Glutamatergic neuron (in vitro differentiated cells): Measurements from ENCODE around the gene ABCA2. TPM values are rescaled to one million over a fixed set of nuclear protein-coding genes. Genes with fewer than 3 reads are reported as not detected.

Experiments used
- DNase-seq: peaks from one replicate; pipeline ENCODE4 v3.0.0; 2022
- H3K27ac Mint-ChIP-seq: one replicate; pipeline ENCODE4 v1.8.0; 2020; ENCODE audit warnings: mild to moderate bottlenecking, mixed read lengths, inconsistent platforms; ENCODE audit not compliant: unreplicated experiment
- H3K27me3 Mint-ChIP-seq: one replicate; pipeline ENCODE4 v1.8.0; 2020; ENCODE audit warnings: mild to moderate bottlenecking, moderate library complexity, mixed read lengths, inconsistent platforms; ENCODE audit not compliant: unreplicated experiment
- H3K36me3 Mint-ChIP-seq: one replicate; pipeline ENCODE4 v1.8.0; 2020; ENCODE audit warnings: mild to moderate bottlenecking, mixed read lengths, inconsistent platforms; ENCODE audit not compliant: unreplicated experiment
- H3K4me1 Mint-ChIP-seq: one replicate; pipeline ENCODE4 v1.8.0; 2020; ENCODE audit warnings: mild to moderate bottlenecking, low read depth, mixed read lengths, inconsistent platforms; ENCODE audit not compliant: unreplicated experiment
- H3K4me3 Mint-ChIP-seq: one replicate; pipeline ENCODE4 v1.8.0; 2020; ENCODE audit warnings: mild to moderate bottlenecking, mixed read lengths, inconsistent platforms; ENCODE audit not compliant: unreplicated experiment
- H3K9me3 Mint-ChIP-seq: one replicate; pipeline ENCODE4 v1.8.0; 2020; ENCODE audit warnings: mild to moderate bottlenecking, moderate library complexity, mixed read lengths, inconsistent platforms; ENCODE audit not compliant: unreplicated experiment
- CTCF ChIP-seq: fragments of 200-600 bp; sonication (generic); IDR thresholded peaks from one replicate; pipeline ENCODE4 v1.5.0; 2021; ENCODE audit not compliant: partially characterized antibody, unreplicated experiment
- long read RNA-seq: library from polyadenylated mRNA; unstranded; transcript quantifications from one replicate; pipeline ENCODE4 v2.0.0, GENCODE V29; 2020; ENCODE audit not compliant: unreplicated experiment
- total RNA-seq: library from RNA; stranded (reverse); fragmentation: NEBNext Ultra II Directional; extraction: Animal tissue kit (Norgen Biotek cat#: 25700); gene quantifications from one replicate; pipeline ENCODE4 v1.2.1, GENCODE V29; 2021; ENCODE audit not compliant: unreplicated experiment

ABCA2 gene
- 70.7 TPM for total RNA-seq
- long read RNA-seq, partial matches to known transcripts: 0 of 1 reads
- long read RNA-seq, other reads (novel, unspliced or antisense): 1 of 1 reads

GRCh38 chr9:137027369-137028262 is at the start of gene ABCA2:
Gene ABCA2 (minus strand): TSS chr9:137028237. CDS start chr9:137028140, 97 bp downstream.
- peak; percentile 50 for DNase-seq
- TF ChIP-seq CTCF: no peak
- no peak within 1 kb of the TSS for H3K27ac Mint-ChIP-seq
- H3K4me1 Mint-ChIP-seq: peaks cover 3% of the 10 kb centered on the region
- no peaks in the 10 kb centered on the region for H3K36me3 Mint-ChIP-seq
- peak within 1 kb of the TSS; percentile 86 for H3K4me3 Mint-ChIP-seq
- peaks cover 10% of the 10 kb centered on the region for H3K27me3 Mint-ChIP-seq
- peaks cover 4% of the 10 kb centered on the region for H3K9me3 Mint-ChIP-seq

- no peak for TF ChIP-seq CTCF
These were observed 49.1 kb upstream of the ABCA2 start, which contains the start of gene UAP1L1 for GRCh38 chr9:137077010-137077747. Gene UAP1L1 (plus strand): TSS chr9:137077517. CDS start chr9:137077533, 16 bp downstream.

GRCh38 chr9:137076636-137077009 is 48.6 kb upstream of the ABCA2 start:
- Mint-ChIP-seq H3K4me1 (no peaks in the 10 kb centered on the region), H3K27ac (no peak overlapping the region), H3K4me3 (no peak overlapping the region), H3K9me3 (peaks cover 8% of the 10 kb centered on the region), H3K36me3 (no peaks in the 10 kb centered on the region), H3K27me3 (peaks cover 10% of the 10 kb centered on the region)
- no peak for DNase-seq
- no peak for TF ChIP-seq CTCF

More at GRCh38 chr9:137077010-137077747, 49.1 kb upstream of the ABCA2 start, which contains the start of gene UAP1L1:
- peaks cover 8% of the 10 kb centered on the region for H3K9me3 Mint-ChIP-seq
- no peaks in the 10 kb centered on the region for H3K36me3 Mint-ChIP-seq
- H3K4me3 Mint-ChIP-seq: no peak within 1 kb of the TSS
- H3K27me3 Mint-ChIP-seq: peaks cover 12% of the 10 kb centered on the region
- no peak within 1 kb of the TSS for H3K27ac Mint-ChIP-seq
- DNase-seq: peak; percentile 65
- no peaks in the 10 kb centered on the region for H3K4me1 Mint-ChIP-seq

GRCh38 chr9:137075275-137075775 is 47.3 kb upstream of the ABCA2 start:
- Mint-ChIP-seq H3K27me3 (peaks cover 13% of the 10 kb centered on the region), H3K27ac (no peak overlapping the region)
- no peak for DNase-seq

More at GRCh38 chr9:137075275-137075775, 47.3 kb upstream of the ABCA2 start:
- peaks cover 13% of the 10 kb centered on the region for H3K9me3 Mint-ChIP-seq
- no peak for TF ChIP-seq CTCF
- H3K4me1 Mint-ChIP-seq: peaks cover 5% of the 10 kb centered on the region
- H3K36me3 Mint-ChIP-seq: no peaks in the 10 kb centered on the region
- no peak overlapping the region for H3K4me3 Mint-ChIP-seq
